GM23338 (cell line): Measurements from ENCODE around the gene MITF. TPM values are rescaled to one million over a fixed set of nuclear protein-coding genes. Genes with fewer than 3 reads are reported as not detected.

Source experiments
- ATAC-seq: fragments of 200-7000 bp; cut with Tn5 transposase; 3 replicates; pipeline ENCODE4 v1.9.1; 2020
- DNase-seq: peaks from one replicate; pipeline ENCODE4 v3.0.0-alpha.2; 2015; ENCODE audit warnings: low spot score
- H2AFZ ChIP-seq: fragments of 200-600 bp; sonication (generic); 2 replicates; pipeline ENCODE4 v1.8.0; 2016; ENCODE audit warnings: antibody characterized with exemption, mild to moderate bottlenecking, moderate library complexity
- H3F3A ChIP-seq: fragments of 200-600 bp; sonication (generic); replicated peaks from 2 replicates; pipeline ENCODE4 v1.8.0; 2017; ENCODE audit warnings: antibody characterized with exemption, mixed run types, low read depth
- H3K27ac ChIP-seq: fragments of 200-600 bp; sonication (generic); 2 replicates; pipeline ENCODE4 v1.6.1; 2016; ENCODE audit warnings: low read depth
- H3K27me3 ChIP-seq: fragments of 200-600 bp; sonication (generic); 2 replicates; pipeline ENCODE4 v1.8.0; 2016; ENCODE audit warnings: mild to moderate bottlenecking, mixed run types, moderate library complexity; ENCODE audit not compliant: insufficient read depth
- H3K36me3 ChIP-seq: fragments of 200-600 bp; sonication (generic); 2 replicates; pipeline ENCODE4 v1.8.0; 2016; ENCODE audit warnings: mild to moderate bottlenecking; ENCODE audit not compliant: insufficient read depth
- H3K4me1 ChIP-seq: fragments of 200-600 bp; sonication (generic); 2 replicates; pipeline ENCODE4 v1.8.0; 2016; ENCODE audit warnings: mild to moderate bottlenecking, moderate library complexity; ENCODE audit not compliant: insufficient read depth
- H3K4me2 ChIP-seq: fragments of 200-600 bp; sonication (generic); 2 replicates; pipeline ENCODE4 v1.7.1; 2017; ENCODE audit warnings: mixed run types
- H3K4me3 ChIP-seq: fragments of 200-600 bp; sonication (generic); 2 replicates; pipeline ENCODE4 v1.6.1; 2016; ENCODE audit warnings: mixed run types
- H3K79me2 ChIP-seq: fragments of 200-600 bp; sonication (generic); replicated peaks from 2 replicates; pipeline ENCODE4 v1.8.0; 2017; ENCODE audit warnings: mild to moderate bottlenecking; ENCODE audit not compliant: insufficient read depth
- H3K9me2 ChIP-seq: fragments of 200-600 bp; sonication (generic); 2 replicates; pipeline ENCODE4 v1.8.0; 2017; ENCODE audit not compliant: insufficient read depth
- H4K20me1 ChIP-seq: fragments of 200-600 bp; sonication (generic); replicated peaks from 2 replicates; pipeline ENCODE4 v1.8.0; 2017; ENCODE audit warnings: mild to moderate bottlenecking; ENCODE audit not compliant: insufficient read depth
- H3K27ac Mint-ChIP-seq: 2 replicates; pipeline ENCODE4 v1.8.0; 2020; ENCODE audit warnings: inconsistent platforms, mild to moderate bottlenecking, moderate library complexity, mixed read lengths
- H3K27me3 Mint-ChIP-seq: 3 replicates; pipeline ENCODE4 v1.8.0; 2022; ENCODE audit warnings: low read depth, mild to moderate bottlenecking, moderate library complexity, mixed read lengths, inconsistent platforms; ENCODE audit not compliant: insufficient read depth, poor library complexity
- H3K36me3 Mint-ChIP-seq: 3 replicates; pipeline ENCODE4 v1.8.0; 2021; ENCODE audit warnings: low read depth, mild to moderate bottlenecking, inconsistent platforms, moderate library complexity, mixed read lengths
- H3K4me1 Mint-ChIP-seq: 3 replicates; pipeline ENCODE4 v1.8.0; 2020; ENCODE audit warnings: mild to moderate bottlenecking, inconsistent platforms, mixed read lengths
- H3K4me3 Mint-ChIP-seq: 3 replicates; pipeline ENCODE4 v1.8.0; 2021; ENCODE audit warnings: moderate library complexity, mild to moderate bottlenecking, inconsistent platforms, mixed read lengths
- H3K9me3 Mint-ChIP-seq: 3 replicates; pipeline ENCODE4 v1.8.0; 2020; ENCODE audit warnings: moderate library complexity, mild to moderate bottlenecking, inconsistent platforms, mixed read lengths
- CTCF ChIP-seq, 2 experiments: fragments of 200-600 bp in 1 of 2; sonication (generic) in 1 of 2; conservative IDR thresholded peaks; 2 replicates each; pipeline versions ENCODE4 v1.5.1 to v1.6.1; 2016 to 2017; ENCODE audit warnings: antibody characterized with exemption in 2 of 2, low read depth in 2 of 2, mild to moderate bottlenecking in 2 of 2, moderate library complexity in 1 of 2
- EZH2 ChIP-seq: fragments of 200-600 bp; sonication (generic); IDR thresholded peaks from one replicate; pipeline ENCODE4 v1.8.0; 2017; ENCODE audit warnings: antibody characterized with exemption, mild to moderate bottlenecking, low read depth; ENCODE audit not compliant: unreplicated experiment
- JUNB ChIP-seq: IDR thresholded peaks from one replicate; pipeline ENCODE4 v1.6.1; 2016; ENCODE audit warnings: antibody characterized with exemption; ENCODE audit not compliant: unreplicated experiment
- NANOG ChIP-seq: IDR thresholded peaks from 2 replicates; pipeline ENCODE4 v1.6.1; 2016; ENCODE audit warnings: antibody characterized with exemption, borderline replicate concordance
- POLR2AphosphoS5 ChIP-seq: IDR thresholded peaks from 2 replicates; pipeline ENCODE4 v1.6.1; 2016; ENCODE audit warnings: antibody characterized with exemption, low read depth
- REST ChIP-seq: IDR thresholded peaks from one replicate; pipeline ENCODE4 v1.6.1; 2018; ENCODE audit warnings: antibody characterized with exemption; ENCODE audit not compliant: unreplicated experiment
- STAT1 ChIP-seq: IDR thresholded peaks from one replicate; pipeline ENCODE4 v1.6.1; 2016; ENCODE audit warnings: antibody characterized with exemption; ENCODE audit not compliant: unreplicated experiment
- ZNF114 ChIP-seq: fragments of 250-450 bp; sonication (Bioruptor Pico); IDR thresholded peaks from 2 replicates; pipeline ENCODE4 v1.5.0; 2020; ENCODE audit warnings: mild to moderate bottlenecking, moderate library complexity
- ZNF462 ChIP-seq: fragments of 250-450 bp; sonication (Bioruptor Pico); IDR thresholded peaks from 2 replicates; pipeline ENCODE4 v1.5.0; 2020; ENCODE audit warnings: mild to moderate bottlenecking, moderate library complexity
- polyA plus RNA-seq: library from polyadenylated mRNA; unstranded; fragments of >200 nt; fragmentation: Nextera tagmentation; extraction: Ambion mirVana; gene quantifications from 2 replicates; pipeline ENCODE4 v1.2.1, GENCODE V29; 2016
- total RNA-seq: library from RNA; depleted of rRNA; stranded (reverse); fragments of >200 nt; shearing (Covaris generic); gene quantifications from 2 replicates; pipeline ENCODE4 v1.2.3, GENCODE V29; 2014

MITF gene
- total and polyA plus RNA-seq, 2 experiments from 2014 or later: 1.9 to 2.4 TPM

- H3K4me3 ChIP-seq: no peak overlapping the region
- no peaks in the 10 kb centered on the region for H3K27me3 ChIP-seq
- Mint-ChIP-seq H3K4me3 (no peak overlapping the region), H3K27ac (no peak overlapping the region), H3K27me3 (no peaks in the 10 kb centered on the region), H3K9me3 (no peaks in the 10 kb centered on the region), H3K36me3 (no peaks in the 10 kb centered on the region), H3K4me1 (peaks cover 6% of the 10 kb centered on the region; the same call in 2 of the 3 replicates)
- no peaks in the 10 kb centered on the region for H4K20me1 ChIP-seq
- H3F3A ChIP-seq: no peaks in the 10 kb centered on the region
- DNase-seq (no peak), ATAC-seq (no peak)
- H3K4me1 ChIP-seq: peaks cover 4% of the 10 kb centered on the region; the same call in 1 of the 2 replicates
- no peak overlapping the region for H3K27ac ChIP-seq
- H3K4me2 ChIP-seq: no peak overlapping the region
- H3K36me3 ChIP-seq: no peaks in the 10 kb centered on the region
- no peaks in the 10 kb centered on the region for H3K79me2 ChIP-seq
- H2AFZ ChIP-seq: no peak overlapping the region
- no peaks in the 10 kb centered on the region for H3K9me2 ChIP-seq
- no peak for TF ChIP-seq NANOG
- TF ChIP-seq REST: no peak
- no peak for TF ChIP-seq CTCF (conservative IDR thresholded peaks at IDR 0.05; ENCODE audit: low read depth in 2 of 2)
- no peak for TF ChIP-seq ZNF114 (CRISPR knock-in tag)
- TF ChIP-seq EZH2: no peak
- no peak for TF ChIP-seq JUNB
- no peak for TF ChIP-seq POLR2AphosphoS5
- no peak for TF ChIP-seq STAT1
- TF ChIP-seq ZNF462: no peak
Measured at GRCh38 chr3:69806735-69807438, 67.6 kb downstream of the MITF start.
